Stimulated activated CD8-positive, alpha-beta memory T cell treated with anti-CD3 and anti-CD28 coated beads, Interleukin-12 subunit alpha, Interleukin-12 subunit beta, amount 100 ng/mL, for 24 hours (primary cell): ENCODE measurements around the gene LSAMP.
"Not testable (repeated sequence)": the region's sequence is repeated elsewhere in the genome, so short reads cannot be mapped to it uniquely, and the experiment has no call there.

Experiments
- DNase-seq: peaks from one replicate; pipeline ENCODE4 v3.0.0-alpha.2; 2020; ENCODE audit errors: extremely low read depth

The LSAMP gene

GRCh38 chr3:116111765-116112164, 333.5 kb downstream of the LSAMP start:
- no peak for DNase-seq

- DNase-seq, result no peak
Observed at GRCh38 chr3:116103868-116104530, 341.3 kb downstream of the LSAMP start.

- DNase-seq, result no peak
Observed at GRCh38 chr3:116102037-116102436, 343.2 kb downstream of the LSAMP start.

GRCh38 chr3:116097226-116097625, 348.1 kb downstream of the LSAMP start:
- DNase-seq, result no peak

- DNase-seq, result no peak
Observed at GRCh38 chr3:116096631-116097030, 348.7 kb downstream of the LSAMP start.

GRCh38 chr3:116093374-116093773, 351.9 kb downstream of the LSAMP start:
- no peak for DNase-seq

- DNase-seq, result no peak
Observed at GRCh38 chr3:116087426-116087825, 357.9 kb downstream of the LSAMP start.

- no peak for DNase-seq
Observed at GRCh38 chr3:116084999-116085791, 360.1 kb downstream of the LSAMP start.

GRCh38 chr3:116083683-116084082, 361.6 kb downstream of the LSAMP start:
- DNase-seq, result no peak

- DNase-seq, result no peak
Observed at GRCh38 chr3:116078561-116078960, 366.7 kb downstream of the LSAMP start.

GRCh38 chr3:116077557-116077956, 367.7 kb downstream of the LSAMP start:
- no peak for DNase-seq

GRCh38 chr3:116077059-116077458, 368.2 kb downstream of the LSAMP start:
- no peak for DNase-seq

GRCh38 chr3:116070516-116071278, 374.6 kb downstream of the LSAMP start:
- not testable (repeated sequence) for DNase-seq

- DNase-seq, result no peak
Observed at GRCh38 chr3:116070061-116070460, 375.2 kb downstream of the LSAMP start.

- DNase-seq, result no peak
Observed at GRCh38 chr3:116069024-116069423, 376.3 kb downstream of the LSAMP start.

GRCh38 chr3:116067326-116067725, 378.0 kb downstream of the LSAMP start:
- DNase-seq, result no peak

- no peak for DNase-seq
Observed at GRCh38 chr3:116065501-116065900, 379.8 kb downstream of the LSAMP start.

- no peak for DNase-seq
Observed at GRCh38 chr3:116064646-116065045, 380.6 kb downstream of the LSAMP start.

GRCh38 chr3:116059421-116060096, 385.7 kb downstream of the LSAMP start:
- no peak for DNase-seq

- DNase-seq, result no peak
Observed at GRCh38 chr3:116058844-116059243, 386.4 kb downstream of the LSAMP start.

GRCh38 chr3:116057400-116058006, 387.8 kb downstream of the LSAMP start:
- no peak for DNase-seq

GRCh38 chr3:116056280-116056679, 389.0 kb downstream of the LSAMP start:
- no peak for DNase-seq
